C4-2B (cell line): Measurements from ENCODE around the gene KCNQ1.

Source experiments
- H3K27ac ChIP-seq: fragments of 450-650 bp; 2 replicates; pipeline ENCODE4 v1.5.1; 2017
- CTCF ChIP-seq: fragments of 450-650 bp; conservative IDR thresholded peaks from 2 replicates; pipeline ENCODE4 v1.5.1; 2017; ENCODE audit warnings: mild to moderate bottlenecking
- ZFX ChIP-seq: fragments of 450-650 bp; IDR thresholded peaks from 2 replicates; pipeline ENCODE4 v1.6.1; 2017

Gene KCNQ1

GRCh38 chr11:2767071-2767470, 322.3 kb downstream of the KCNQ1 start:
- no peak overlapping the region for H3K27ac ChIP-seq
- no peak for TF ChIP-seq ZFX
- no peak for TF ChIP-seq CTCF

GRCh38 chr11:2767801-2768200, 323.0 kb downstream of the KCNQ1 start:
- no peak overlapping the region for H3K27ac ChIP-seq
- TF ChIP-seq CTCF, result no peak
- TF ChIP-seq ZFX, result no peak

GRCh38 chr11:2768471-2769408, 323.9 kb downstream of the KCNQ1 start:
- H3K27ac ChIP-seq, result no peak overlapping the region
- TF ChIP-seq CTCF (no peak), ZFX (no peak)

GRCh38 chr11:2769409-2770095, 324.7 kb downstream of the KCNQ1 start:
- TF ChIP-seq ZFX, result no peak
- no peak for TF ChIP-seq CTCF
- H3K27ac ChIP-seq, result no peak overlapping the region

GRCh38 chr11:2770096-2770751, 325.4 kb downstream of the KCNQ1 start:
- no peak overlapping the region for H3K27ac ChIP-seq
- TF ChIP-seq CTCF, result no peak
- no peak for TF ChIP-seq ZFX

- no peak for TF ChIP-seq CTCF
- H3K27ac ChIP-seq, result no peak overlapping the region
Observed at GRCh38 chr11:2770761-2771301, 326.0 kb downstream of the KCNQ1 start.
